ENCODE measurements around the gene GLS.

GLS gene

DNA sequence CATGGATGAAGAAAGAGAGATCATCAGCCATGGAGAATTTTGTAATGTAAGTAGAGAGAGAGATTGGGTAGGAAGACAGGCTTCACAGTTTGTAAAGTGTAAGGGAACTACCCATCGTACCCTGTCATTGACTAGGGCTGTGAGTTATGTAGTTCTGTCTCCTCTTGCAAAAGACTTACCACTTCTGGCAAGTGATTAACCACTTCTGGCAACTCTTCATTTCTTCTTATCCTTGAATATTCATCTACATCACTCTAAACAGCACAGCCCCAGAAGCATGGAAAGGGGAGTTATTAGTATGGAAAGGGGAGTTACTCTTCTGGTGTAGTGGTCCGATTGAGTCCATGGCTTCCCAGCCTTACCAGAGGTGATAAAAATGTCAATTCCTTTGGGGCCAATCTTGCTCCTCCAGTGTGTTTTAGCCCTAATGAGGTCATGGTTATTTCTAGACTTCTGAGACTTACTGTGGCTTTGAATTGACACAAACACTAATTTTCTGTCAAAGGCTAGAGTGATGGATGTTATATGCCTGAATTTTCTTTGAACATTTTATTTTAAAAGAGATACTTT, 81.4 kb downstream of the GLS start:
- peaks cover 43% of the 10 kb centered on the region for H3K36me3 ChIP-seq (replicated peaks; ENCODE audit: low read depth, low read length)
- no peak overlapping the region for H3K4me3 ChIP-seq (ENCODE audit: low read length)
- no peaks in the 10 kb centered on the region for H4K20me1 ChIP-seq (ENCODE audit: insufficient read depth, low read length)
- H3K4me1 ChIP-seq (ENCODE audit: low read length) = no peaks in the 10 kb centered on the region; the same call in 1 of the 2 replicates
- no peak overlapping the region for H3K27ac ChIP-seq (ENCODE audit: low read length)
- no peaks in the 10 kb centered on the region for H3K27me3 ChIP-seq (ENCODE audit: low read depth, low read length)
- TF ChIP-seq, protein P1, sequence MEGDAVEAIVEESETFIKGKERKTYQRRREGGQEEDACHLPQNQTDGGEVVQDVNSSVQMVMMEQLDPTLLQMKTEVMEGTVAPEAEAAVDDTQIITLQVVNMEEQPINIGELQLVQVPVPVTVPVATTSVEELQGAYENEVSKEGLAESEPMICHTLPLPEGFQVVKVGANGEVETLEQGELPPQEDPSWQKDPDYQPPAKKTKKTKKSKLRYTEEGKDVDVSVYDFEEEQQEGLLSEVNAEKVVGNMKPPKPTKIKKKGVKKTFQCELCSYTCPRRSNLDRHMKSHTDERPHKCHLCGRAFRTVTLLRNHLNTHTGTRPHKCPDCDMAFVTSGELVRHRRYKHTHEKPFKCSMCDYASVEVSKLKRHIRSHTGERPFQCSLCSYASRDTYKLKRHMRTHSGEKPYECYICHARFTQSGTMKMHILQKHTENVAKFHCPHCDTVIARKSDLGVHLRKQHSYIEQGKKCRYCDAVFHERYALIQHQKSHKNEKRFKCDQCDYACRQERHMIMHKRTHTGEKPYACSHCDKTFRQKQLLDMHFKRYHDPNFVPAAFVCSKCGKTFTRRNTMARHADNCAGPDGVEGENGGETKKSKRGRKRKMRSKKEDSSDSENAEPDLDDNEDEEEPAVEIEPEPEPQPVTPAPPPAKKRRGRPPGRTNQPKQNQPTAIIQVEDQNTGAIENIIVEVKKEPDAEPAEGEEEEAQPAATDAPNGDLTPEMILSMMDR (IDR thresholded peaks at IDR 0.05; ENCODE audit: low read depth, low read length) = no peak
- TF ChIP-seq EZH2phosphoT487 (IDR thresholded peaks at IDR 0.05; ENCODE audit: low read depth) = no peak
- no peaks in the 10 kb centered on the region for H3K9me3 ChIP-seq (ENCODE audit: insufficient read depth, low read length)
- no peak overlapping the region for H2AFZ ChIP-seq (ENCODE audit: low read depth, low read length)
- H3K9ac ChIP-seq (ENCODE audit: low read length) = no peak overlapping the region
- H3K4me2 ChIP-seq (ENCODE audit: low read length) = no peak overlapping the region
- no peaks in the 10 kb centered on the region for H3K79me2 ChIP-seq (ENCODE audit: low read length)

DNA sequence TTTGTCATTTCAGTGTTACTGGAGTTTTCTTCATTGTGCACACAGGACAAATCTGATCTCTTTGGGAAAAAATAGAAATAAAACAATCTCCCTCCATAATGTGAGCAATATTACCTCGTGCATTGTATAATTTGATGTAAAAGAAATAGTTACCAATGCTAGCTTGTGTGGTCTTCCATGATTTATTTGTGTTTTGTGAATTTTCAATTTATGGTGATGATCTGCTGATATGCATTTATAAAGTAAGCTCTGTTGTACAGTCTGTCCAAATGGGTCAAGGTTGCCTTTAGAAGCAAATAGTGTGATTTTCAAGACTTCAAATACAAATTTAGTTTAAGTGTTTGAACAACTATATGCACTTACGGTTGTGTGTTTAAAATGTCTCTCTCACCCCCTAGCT, 82.5 kb downstream of the GLS start:
- peaks cover 47% of the 10 kb centered on the region for H3K36me3 ChIP-seq (replicated peaks; ENCODE audit: low read depth, low read length)
- no peaks in the 10 kb centered on the region for H3K79me2 ChIP-seq (ENCODE audit: low read length)
- no peaks in the 10 kb centered on the region for H3K27me3 ChIP-seq (ENCODE audit: low read depth, low read length)

DNA sequence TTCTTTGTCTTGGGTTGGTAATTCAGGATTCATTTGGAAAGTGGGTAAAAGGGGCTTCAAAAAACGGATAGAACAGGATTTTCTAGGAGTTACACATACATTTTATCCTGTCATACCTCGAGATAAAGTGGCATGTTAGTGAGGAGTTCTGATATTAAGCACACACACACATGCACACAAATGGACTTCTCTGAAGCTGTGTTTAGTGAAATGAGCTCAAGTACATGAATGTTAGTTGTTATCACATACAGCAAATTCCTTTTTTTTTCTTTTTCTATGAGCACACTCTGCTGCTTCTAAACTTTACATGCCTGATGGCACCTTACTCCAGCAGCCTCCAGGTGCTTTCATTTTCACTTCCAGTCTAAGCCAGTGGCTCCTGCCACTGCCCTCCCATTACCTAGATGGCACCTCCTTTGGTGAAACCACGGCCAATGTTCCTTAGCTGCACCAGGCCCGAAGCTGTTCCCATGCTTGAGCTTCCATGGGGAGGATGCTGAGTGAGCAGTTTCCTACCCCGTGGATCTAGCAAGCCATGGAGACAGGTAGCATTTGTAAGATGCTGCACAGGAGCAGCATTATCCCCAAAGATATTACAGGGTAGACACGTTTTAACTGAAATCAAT, 83.7 kb downstream of the GLS start:
- no peak overlapping the region for H2AFZ ChIP-seq (ENCODE audit: low read depth, low read length)
- H3K9me3 ChIP-seq (ENCODE audit: insufficient read depth, low read length) = no peaks in the 10 kb centered on the region
- no peak overlapping the region for H3K9ac ChIP-seq (ENCODE audit: low read length)
- H3K4me3 ChIP-seq (ENCODE audit: low read length) = no peak overlapping the region
- H3K4me2 ChIP-seq (ENCODE audit: low read length) = no peak overlapping the region
- H3K79me2 ChIP-seq (ENCODE audit: low read length) = no peaks in the 10 kb centered on the region
- H3K27ac ChIP-seq (ENCODE audit: low read length) = no peak overlapping the region
- H3K4me1 ChIP-seq (ENCODE audit: low read length) = no peaks in the 10 kb centered on the region; the same call in 1 of the 2 replicates
- no peak for TF ChIP-seq EZH2phosphoT487 (IDR thresholded peaks at IDR 0.05; ENCODE audit: low read depth)
- H3K27me3 ChIP-seq (ENCODE audit: low read depth, low read length) = no peaks in the 10 kb centered on the region
- H4K20me1 ChIP-seq (ENCODE audit: insufficient read depth, low read length) = no peaks in the 10 kb centered on the region
- peaks cover 54% of the 10 kb centered on the region for H3K36me3 ChIP-seq (replicated peaks; ENCODE audit: low read depth, low read length)

More for the DNA sequence above, 82.5 kb downstream of the GLS start:
- no peak overlapping the region for H3K9ac ChIP-seq (ENCODE audit: low read length)
- H4K20me1 ChIP-seq (ENCODE audit: insufficient read depth, low read length) = no peaks in the 10 kb centered on the region
- TF ChIP-seq, protein P1 (IDR thresholded peaks at IDR 0.05; ENCODE audit: low read depth, low read length) = no peak
- no peak for TF ChIP-seq EZH2phosphoT487 (IDR thresholded peaks at IDR 0.05; ENCODE audit: low read depth)
- no peak overlapping the region for H3K27ac ChIP-seq (ENCODE audit: low read length)
- no peaks in the 10 kb centered on the region for H3K9me3 ChIP-seq (ENCODE audit: insufficient read depth, low read length)
- no peak overlapping the region for H3K4me3 ChIP-seq (ENCODE audit: low read length)
- no peak overlapping the region for H2AFZ ChIP-seq (ENCODE audit: low read depth, low read length)
- no peaks in the 10 kb centered on the region; the same call in 1 of the 2 replicates for H3K4me1 ChIP-seq (ENCODE audit: low read length)
- H3K4me2 ChIP-seq (ENCODE audit: low read length) = no peak overlapping the region

DNA sequence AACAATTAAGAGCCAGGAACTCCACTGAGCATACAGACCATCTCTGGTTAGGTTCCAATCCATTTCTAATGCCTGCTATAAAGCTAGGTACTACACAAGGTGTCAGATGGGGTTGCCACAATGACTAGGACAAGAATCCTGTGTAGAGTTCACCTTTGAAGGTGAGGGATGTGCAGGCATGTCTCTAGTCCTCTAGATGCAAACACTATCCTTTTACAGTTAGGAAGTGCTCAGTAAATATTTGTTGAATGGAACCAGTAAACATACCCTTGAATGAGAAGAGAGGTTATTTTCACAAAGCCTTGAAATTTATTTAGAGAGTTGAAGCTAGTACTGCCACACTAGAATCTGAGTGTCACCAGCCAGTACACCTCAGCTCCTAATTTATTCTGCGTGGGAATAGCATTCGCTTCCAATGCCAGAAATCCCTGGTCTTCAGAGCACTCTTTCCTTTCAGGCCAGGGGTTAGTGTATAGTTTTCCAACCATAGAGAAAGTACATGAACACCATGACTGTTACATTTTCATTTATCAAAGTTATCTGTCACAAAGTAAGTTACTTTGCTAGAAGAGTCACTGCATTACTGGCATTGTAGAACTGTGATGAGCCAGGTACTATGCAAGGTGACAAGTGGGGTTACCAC, 85.1 kb downstream of the GLS start:
- Histone ChIP-seq H3K4me2 (ENCODE audit: low read length) (no peak overlapping the region), H3K36me3 (replicated peaks; ENCODE audit: low read depth, low read length) (peaks cover 60% of the 10 kb centered on the region)

More for the DNA sequence above, 85.1 kb downstream of the GLS start:
- Histone ChIP-seq H3K27ac (ENCODE audit: low read length) (no peak overlapping the region), H3K79me2 (ENCODE audit: low read length) (no peaks in the 10 kb centered on the region), H3K4me1 (ENCODE audit: low read length) (no peaks in the 10 kb centered on the region; the same call in 1 of the 2 replicates), H3K9me3 (ENCODE audit: insufficient read depth, low read length) (no peaks in the 10 kb centered on the region), H3K9ac (ENCODE audit: low read length) (no peak overlapping the region), H4K20me1 (ENCODE audit: insufficient read depth, low read length) (no peaks in the 10 kb centered on the region), H3K27me3 (ENCODE audit: low read depth, low read length) (no peaks in the 10 kb centered on the region), H3K4me3 (ENCODE audit: low read length) (no peak overlapping the region), H2AFZ (ENCODE audit: low read depth, low read length) (no peak overlapping the region)
- TF ChIP-seq EZH2phosphoT487 (IDR thresholded peaks at IDR 0.05; ENCODE audit: low read depth) = no peak
- TF ChIP-seq, protein P1 (IDR thresholded peaks at IDR 0.05; ENCODE audit: low read depth, low read length) = no peak
